G401 (cell line): ENCODE data around the gene MAST4. TPM values are rescaled to one million over a fixed set of nuclear protein-coding genes. Genes with fewer than 3 reads are reported as not detected.

Source experiments
- DNase-seq: peaks from one replicate; pipeline ENCODE4 v3.0.0-alpha.2; 2015; ENCODE audit warnings: low spot score
- in situ Hi-C: cut with HindIII; loops from 2 replicates; pipeline ENCODE4 v1.10.0; 2016; ENCODE audit warnings: low sequenced_read_pairs, mixed read lengths
- total RNA-seq: library from RNA; depleted of rRNA; stranded (reverse); fragments of >200 nt; shearing (Covaris generic); gene quantifications from 2 replicates; pipeline ENCODE4 v1.2.3, GENCODE V29; 2014

Gene MAST4
- total RNA-seq, 1 experiment from 2014 or later, result not detected

DNA sequence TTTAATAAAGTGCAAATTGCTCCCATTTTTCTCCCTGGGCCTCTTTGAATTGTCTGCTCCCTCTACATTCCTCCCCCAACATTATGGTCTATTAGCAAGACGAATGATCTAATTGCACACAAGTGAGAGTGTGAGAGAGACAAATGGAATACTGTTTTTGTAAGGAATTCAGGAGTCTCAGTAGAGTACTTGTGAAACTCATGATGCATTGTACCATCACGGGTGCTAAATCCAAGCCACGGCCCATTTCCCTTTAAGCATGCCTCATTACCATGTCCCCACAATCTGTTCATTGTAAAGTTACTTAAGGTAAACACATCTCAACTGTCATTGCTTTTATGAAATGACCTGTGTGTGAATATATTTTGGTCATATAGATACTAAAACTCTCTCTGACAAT is 537.6 kb downstream of the MAST4 start:
- DNase-seq, result no peak
- in situ Hi-C loops, result no loop called here

DNA sequence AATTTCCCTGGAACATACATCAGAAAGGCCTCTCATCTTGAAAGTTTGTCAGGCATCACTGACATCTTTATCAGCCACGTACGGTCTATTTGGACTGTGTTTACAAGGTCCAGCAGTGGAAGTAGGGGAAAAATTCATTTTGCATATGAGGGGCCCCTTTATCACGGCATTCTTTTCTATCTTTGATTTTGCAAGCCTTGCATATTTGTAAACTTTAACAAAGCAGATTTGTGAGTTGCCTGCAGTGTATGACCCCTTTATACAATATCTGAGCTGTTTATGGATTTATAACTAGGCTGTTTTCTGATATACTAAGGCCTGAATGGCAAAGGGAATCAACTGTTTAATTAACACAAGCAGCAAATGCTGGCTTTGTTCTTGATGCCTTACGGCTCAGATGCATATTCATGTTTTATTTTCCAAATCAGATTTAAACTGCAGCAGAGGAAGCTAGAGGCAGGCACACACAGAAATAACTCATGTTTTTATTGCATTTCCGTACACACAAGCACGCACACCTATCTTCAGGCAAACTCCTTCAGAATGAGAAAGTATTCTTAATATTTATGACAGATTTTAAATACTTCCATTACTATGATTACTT is 539.3 kb downstream of the MAST4 start:
- in situ Hi-C loops, result no loop called here
- DNase-seq, result no peak

DNA sequence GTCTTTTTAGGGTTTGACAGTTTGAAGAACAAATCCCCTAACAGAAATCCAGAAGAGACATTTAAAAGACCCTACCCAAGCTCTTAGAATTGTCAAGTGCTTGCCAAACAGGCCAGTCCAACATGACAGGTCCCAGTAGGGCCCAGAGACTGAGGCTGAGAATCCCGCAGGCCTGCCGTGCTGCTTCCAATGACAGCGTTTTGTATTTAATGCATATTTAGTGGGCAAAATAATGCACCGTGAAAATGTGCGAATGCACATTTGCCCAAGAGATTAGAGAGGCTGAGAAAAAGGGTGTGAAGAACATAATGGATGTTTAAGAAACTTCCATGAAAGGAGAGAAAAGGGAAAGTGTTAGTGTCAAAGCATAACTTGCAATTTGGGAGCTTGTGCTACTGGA is 542.8 kb downstream of the MAST4 start:
- in situ Hi-C loops, result no loop called here
- no peak for DNase-seq

DNA sequence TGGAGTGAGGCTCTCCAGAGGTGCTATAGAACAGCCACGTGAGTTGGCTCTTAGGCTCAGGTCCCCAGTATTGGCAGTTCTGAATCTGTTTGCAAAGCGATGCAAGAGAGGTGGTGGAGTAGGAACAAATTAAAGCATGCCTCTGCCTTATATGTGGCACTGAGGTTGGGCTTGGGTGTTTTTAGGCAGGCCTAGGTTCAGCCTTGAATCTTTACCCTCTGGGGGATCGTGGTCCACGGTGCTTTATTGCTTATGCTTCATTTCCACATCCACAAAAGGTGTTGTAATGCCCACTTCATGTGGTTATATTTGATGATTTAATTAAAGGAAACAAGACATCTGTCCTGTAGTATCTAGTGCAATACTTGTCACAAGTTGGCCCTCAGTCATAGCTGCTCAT is 544.2 kb downstream of the MAST4 start:
- DNase-seq, result no peak
- in situ Hi-C loops, result no loop called here

DNA sequence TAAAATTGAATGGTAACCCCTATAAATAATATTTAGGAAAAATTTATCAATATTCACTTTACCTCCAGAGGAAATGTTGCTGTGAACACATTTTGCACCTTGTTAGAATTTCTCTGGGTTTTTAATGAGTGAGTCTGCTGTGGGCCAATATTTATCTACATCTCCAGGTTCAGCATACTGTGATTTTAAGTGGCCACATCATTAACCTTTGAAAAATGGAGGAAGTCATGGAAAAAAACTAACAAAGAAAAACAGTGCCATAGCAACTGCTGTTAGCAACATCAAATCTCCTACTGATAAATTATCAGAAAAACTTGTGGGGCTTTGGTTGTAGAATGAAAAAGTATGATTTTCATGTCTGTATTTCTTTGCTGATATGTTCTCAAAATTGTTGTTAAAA is 545.5 kb downstream of the MAST4 start:
- in situ Hi-C loops, result no loop called here

DNA sequence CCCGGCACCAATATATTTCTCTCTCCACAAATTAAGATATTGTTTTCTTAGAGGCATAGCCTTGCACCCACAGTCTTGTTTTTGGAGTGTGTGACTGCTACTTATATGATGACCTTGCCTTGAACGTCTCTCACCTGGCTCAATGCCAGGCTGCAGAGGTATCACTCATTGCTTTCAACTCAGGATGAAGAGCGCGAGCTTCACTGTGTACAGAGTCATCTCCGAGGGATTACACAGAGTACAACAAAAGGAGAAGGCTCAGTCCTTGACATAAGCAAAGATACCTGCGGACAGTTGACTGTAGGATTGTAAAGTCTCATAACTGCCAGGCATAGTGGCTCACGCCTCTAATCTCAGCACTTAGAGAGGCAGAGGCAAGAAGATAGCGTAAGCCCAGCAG is 546.6 kb downstream of the MAST4 start:
- in situ Hi-C loops, result no loop called here
- no peak for DNase-seq

More for the DNA sequence above, 545.5 kb downstream of the MAST4 start:
- DNase-seq, result no peak

DNA sequence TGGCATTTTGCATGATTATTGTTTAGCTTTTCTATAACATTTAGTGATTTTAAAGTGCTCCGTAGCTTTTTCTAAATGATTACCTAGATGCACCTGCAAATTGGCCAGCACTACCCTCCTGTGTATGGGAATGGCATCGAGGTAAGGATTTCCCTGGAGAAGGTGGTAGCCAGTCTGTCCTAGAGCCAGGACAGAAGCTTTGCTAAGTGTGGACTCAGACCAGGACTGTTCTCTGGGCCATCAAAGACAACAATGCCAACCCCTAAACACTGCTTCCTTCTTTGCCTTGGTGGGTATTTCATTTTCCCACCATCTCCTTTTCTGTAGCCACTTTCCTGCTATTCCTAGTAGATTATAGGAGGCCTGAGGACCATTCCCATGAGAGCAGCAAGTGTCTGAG is 547.4 kb downstream of the MAST4 start:
- in situ Hi-C loops, result no loop called here
- no peak for DNase-seq

DNA sequence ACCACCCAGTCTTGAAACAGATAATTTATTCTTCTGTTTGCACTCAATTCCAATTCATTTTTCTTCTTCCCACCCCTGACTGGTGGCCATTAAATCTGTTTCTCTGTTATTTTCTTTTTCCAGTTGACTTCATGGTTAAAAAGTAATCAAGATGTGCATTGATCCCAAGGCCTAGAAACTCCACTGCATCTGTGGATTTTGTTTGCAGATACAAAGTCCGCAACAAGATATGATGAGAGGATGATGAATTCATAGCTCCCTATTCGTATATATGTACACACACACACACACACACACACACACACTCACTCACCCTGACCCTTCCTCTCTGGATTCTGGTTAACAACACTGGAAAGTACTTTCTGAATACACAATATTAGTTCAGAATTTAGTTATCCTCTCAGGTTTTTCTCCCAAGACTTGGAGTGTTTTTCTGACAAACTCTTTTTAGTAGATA is 548.0 kb downstream of the MAST4 start:
- in situ Hi-C loops, result no loop called here
- no peak for DNase-seq

DNA sequence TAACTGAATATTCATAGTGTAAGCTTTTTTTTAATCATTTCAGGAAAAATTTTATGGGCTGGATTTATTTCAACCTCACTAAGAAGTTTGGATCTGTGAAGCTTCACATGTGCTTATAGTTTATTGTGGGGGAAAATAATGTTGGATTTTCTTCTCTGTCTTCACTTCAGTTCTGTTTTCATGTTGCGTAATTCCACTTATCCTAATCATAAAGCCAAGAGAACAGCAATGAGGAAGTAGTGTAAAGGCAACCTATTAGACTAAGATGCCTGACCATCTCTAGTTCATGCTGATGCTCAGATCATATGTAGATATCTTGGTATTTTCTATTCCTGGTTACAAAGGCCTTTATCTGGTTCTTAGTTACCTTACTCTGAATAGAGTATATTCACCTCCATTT is 550.4 kb downstream of the MAST4 start:
- in situ Hi-C loops, result no loop called here
- no peak for DNase-seq

DNA sequence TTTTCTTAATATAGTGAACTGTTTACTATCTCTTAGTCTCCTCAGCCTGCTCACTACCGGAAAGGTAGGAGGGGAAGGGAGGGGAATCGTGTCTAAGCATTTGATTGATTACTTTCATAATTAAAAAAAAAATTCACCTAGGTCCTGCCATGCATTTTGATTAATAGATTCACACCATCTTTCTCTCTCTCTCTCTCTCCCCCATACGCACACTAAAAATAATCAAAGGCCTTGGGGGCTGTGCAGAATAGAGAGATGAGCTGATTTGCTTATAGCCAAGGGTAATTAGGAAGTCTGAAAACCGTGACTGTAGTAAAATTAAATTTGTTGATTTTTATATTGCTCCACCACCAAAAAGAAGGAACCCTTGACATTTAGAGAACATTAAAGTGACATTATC is 550.8 kb downstream of the MAST4 start:
- in situ Hi-C loops, result no loop called here
- DNase-seq, result no peak

DNA sequence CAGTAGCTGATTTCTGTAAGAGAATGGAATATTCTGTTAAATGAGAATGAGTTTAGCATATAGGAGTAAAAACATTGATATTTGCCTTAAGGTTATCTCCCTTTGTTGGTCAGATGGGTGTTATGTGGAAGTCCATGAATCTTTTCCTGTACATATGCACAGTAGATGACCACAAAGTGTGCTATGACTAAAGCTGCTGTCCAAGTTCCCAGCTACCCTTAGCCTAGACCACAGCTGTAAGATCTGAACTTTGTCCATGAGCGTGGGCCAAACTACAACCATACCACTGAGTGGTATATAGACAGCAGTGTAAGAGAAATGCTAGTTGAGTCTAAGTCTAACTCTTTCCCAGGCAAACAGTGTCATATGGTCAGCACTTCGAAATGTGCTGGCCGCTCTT is 551.6 kb downstream of the MAST4 start:
- in situ Hi-C loops, result no loop called here
- DNase-seq, result no peak

DNA sequence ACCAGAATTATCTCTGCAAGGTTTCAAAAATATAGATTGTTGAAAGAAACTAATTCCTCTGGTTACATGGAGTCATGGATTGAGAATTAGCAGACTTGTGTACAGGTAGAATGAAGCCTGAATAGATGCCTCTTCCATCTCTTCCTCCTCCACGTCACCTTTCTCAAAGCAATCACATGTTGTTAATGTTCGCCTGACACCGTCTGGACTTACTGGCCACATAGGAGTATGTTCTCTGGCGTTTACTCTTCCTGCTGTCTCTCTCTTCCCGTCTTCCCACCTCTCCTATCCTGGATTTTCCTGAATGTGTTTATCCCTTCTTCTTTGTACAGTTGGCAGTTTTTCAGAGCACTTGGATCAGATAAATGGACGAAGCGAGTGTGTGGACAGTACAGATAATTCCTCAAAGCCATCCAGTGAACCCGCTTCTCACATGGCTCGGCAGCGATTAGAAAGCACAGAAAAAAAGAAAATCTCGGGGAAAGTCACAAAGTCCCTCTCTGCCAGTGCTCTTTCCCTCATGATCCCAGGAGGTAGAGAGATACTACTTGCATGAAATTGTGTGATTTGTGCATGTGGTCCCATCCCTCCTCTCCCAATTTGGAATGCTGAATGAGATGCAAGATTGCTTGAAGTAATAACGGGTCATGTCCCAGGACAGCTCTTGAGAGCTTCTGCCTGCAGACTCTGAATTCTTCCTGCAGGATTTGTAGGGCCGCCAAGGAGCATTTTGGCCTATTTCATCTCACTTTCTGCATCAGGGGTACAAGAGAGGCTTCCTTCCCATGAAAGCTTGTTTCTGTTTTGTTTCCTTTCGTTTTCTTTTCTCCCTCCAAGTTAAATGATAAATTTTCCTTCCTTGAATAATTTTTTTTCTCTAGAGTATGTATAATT is 553.1 kb downstream of the MAST4 start:
- no peak for DNase-seq

DNA sequence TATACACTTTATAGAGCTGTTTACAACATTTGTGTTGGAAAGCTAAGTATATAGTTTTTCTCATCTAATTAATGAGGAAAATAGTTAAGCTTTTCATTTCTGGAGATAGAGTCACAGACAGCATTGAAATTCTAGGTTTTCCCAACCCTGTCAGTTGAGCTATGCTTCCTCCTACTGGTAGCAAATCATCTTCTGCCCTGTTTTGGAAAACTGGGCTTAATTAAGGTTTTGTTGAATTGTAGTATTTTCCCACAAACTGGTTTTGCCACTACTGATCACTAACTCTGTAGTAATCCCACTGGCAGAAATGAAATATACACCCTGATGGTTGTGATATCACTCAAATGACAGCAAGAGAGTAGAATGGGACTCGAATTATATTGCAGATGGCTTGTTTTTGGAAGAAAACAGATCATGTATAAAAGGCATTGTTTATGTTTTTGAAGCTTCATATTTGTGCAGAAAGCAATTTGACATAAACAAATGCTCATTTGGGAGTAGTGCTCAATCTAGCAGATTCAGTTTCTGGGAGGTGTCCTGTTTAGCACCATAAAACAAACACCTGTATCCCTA is 553.8 kb downstream of the MAST4 start:
- in situ Hi-C loops, result no loop called here
- peak; percentile 8 for DNase-seq

More for the DNA sequence above, 553.1 kb downstream of the MAST4 start:
- in situ Hi-C loops, result no loop called here

DNA sequence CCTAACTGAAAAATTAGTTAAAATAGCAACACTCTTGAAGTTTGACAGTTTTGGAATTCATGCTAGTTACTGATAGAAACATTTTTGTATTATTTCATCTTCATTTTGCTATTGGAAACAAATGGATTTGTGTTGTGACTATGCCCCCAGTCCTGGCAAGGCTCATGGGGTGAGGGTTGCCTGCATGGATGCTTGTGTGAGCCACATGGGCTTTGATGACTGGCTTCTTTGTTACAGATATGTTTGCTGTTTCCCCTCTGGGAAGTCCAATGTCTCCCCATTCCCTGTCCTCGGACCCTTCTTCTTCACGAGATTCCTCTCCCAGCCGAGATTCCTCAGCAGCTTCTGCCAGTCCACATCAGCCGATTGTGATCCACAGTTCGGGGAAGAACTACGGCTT is 556.2 kb downstream of the MAST4 start:
- in situ Hi-C loops, result no loop called here

DNA sequence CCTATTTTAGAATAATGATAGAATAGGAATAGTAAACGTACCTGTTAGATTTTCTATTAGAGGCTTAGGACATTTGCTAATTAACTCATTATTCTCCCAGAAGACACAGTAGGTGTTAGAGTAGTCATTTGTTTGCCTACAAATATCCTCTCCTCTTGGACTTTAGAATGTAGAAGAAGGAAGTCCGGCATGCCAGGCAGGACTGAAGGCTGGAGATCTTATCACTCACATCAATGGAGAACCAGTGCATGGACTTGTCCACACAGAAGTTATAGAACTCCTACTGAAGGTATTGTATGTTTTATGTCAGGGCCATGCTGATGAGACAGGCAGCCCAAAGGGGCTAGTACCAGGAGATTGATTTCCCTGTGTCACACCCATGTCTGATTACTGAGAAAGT is 557.1 kb downstream of the MAST4 start:
- DNase-seq, result no peak
- in situ Hi-C loops, result no loop called here

More for the DNA sequence above, 556.2 kb downstream of the MAST4 start:
- no peak for DNase-seq

DNA sequence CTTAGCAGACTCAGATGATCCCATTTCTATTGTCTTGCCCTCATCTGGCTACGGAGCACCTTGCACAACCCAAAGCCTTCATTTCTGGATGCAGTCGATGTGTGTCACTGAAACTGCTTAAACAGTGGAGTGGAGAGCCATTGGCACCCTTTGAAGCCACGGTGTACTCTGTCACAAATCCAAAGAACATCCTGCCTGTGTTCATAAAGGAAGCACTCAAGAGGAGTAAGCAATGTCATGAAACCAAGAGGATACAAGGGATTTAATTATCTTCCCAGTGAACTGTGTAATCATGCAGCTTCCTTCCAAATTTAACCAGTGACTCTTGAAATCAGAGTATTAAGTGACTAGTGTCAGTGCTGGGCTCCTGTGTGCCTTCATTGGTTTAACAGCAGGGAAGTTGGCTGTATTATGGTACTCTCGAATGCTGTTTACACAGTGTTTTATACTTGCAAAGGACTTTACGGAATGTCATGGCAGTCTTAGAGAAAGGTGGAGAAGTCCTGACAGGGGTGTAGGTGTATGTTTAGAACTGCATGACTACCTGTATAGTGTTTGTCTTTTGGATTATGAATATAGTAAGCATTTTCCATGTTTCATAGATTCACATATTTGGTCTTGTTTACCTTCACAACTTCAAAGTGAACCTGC is 558.5 kb downstream of the MAST4 start:
- in situ Hi-C loops, result no loop called here
- peak; percentile 13 for DNase-seq

DNA sequence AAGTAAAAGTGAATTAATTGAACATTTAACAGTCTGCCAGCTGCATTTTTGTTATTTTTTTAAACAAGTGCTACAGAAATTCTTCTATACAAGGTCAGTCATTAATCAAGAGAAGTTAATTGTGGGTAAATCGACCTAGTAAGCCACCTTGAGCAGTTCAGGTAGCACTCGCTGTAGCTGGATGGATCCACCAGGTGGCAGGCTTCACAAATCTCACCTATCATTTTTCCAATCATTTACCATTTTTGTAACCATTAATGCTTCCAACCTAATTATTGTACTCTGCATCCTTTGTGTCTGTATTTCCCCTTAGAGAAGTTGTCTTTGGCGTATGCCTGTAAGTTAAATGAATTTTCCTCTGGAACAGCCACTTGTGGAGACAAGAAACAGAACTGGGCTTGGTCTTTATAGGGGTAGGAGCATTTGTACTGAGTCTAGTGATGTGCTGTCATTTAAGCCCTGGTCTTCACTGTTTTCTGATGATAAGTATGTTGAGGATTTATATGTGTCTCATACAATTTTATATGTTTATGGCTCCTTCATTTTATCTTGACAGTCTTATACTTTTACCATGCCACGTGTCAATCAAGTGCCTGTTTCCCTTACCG is 560.9 kb downstream of the MAST4 start:
- in situ Hi-C loops, result no loop called here
- peak; percentile 49 for DNase-seq

DNA sequence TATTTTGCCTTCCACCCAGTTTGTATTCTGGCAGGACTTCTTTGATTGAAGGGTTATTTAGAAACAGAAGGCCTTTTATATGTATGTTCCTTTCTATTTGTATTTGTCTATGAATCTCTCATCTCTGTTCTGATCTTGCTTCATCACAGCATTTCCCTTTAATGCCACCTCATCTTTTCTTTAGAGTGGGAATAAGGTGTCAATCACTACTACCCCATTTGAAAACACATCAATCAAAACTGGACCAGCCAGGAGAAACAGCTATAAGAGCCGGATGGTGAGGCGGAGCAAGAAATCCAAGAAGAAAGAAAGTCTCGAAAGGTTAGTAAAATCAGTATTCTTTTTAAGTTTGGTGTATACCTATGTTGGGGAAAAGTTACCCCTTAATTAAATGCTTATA is 564.1 kb downstream of the MAST4 start:
- in situ Hi-C loops, result no loop called here
- DNase-seq, result no peak

DNA sequence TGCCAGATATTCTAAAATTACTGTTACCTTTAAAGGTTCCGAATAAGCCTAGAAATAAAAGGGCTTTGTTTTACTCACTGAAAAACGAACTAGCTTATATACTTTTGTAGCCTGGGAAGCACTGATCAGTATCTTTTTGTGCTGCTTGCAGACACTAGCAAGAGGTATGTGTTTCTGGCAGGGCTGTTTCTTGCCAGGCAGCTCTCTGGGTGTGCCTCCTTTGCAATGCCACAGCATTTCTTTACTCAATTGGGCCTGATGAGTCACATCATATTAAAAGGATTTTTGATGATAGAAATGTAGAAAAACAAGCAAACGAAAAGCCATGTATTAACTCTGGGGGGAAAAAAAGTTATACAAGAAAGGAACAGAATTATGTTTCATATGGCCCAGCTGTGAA is 564.8 kb downstream of the MAST4 start:
- in situ Hi-C loops, result no loop called here
- DNase-seq, result no peak

DNA sequence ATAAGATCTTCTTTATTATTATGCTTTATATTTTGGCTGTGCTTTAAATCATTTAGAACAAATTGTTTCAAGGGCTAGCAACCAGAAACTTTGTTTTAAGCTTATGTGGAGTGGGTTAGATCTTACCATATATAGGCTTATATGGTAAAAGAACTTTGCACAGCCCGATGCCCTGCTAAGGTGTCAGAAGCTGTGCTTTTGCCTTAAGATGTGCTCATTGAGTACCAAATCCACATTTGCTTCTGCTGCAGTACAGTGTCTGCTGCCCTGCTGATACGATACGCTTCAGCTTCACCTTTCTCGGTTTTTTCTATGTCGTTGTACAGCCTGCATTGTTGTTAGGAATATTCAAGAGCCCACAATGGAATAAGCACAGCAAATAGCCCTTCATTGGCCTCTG is 565.6 kb downstream of the MAST4 start:
- in situ Hi-C loops, result no loop called here

More for the DNA sequence above, 565.6 kb downstream of the MAST4 start:
- DNase-seq, result no peak
